NT2/D1 (cell line): Measurements from ENCODE around the gene TSSK2.

Source experiments
- SUZ12 ChIP-seq: IDR thresholded peaks from 2 replicates; pipeline ENCODE4 v1.6.1; 2011; ENCODE audit not compliant: insufficient read length, insufficient read depth; ENCODE audit errors: extremely low read depth
- YY1 ChIP-seq: IDR thresholded peaks from 2 replicates; pipeline ENCODE4 v1.6.1; 2011; ENCODE audit not compliant: insufficient read length, insufficient read depth
- ZNF274 ChIP-seq: IDR thresholded peaks from 2 replicates; pipeline ENCODE4 v1.6.1; 2011; ENCODE audit warnings: mild to moderate bottlenecking, low read depth, low read length

DNA sequence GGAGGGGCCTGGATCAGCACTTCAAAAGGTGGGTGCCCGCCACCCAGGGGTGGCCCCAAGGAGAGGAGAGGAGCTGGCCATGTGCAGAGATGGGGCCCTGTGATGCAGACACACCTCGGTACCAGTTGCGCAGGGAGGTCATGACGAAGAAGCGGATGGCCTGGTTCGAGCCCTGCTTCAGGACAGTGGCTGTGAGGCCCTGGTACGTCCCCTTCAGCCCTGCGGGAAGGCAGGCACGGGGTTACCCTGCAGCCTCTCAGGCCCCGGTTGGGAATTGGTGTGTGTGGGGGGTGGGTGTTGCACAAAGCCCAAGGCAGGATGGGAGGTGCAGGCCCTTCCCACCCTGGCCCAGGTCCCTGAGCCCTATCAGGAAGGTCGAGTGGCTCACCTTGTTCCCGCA is 45.6 kb downstream of the TSSK2 start:
- TF ChIP-seq YY1, result no peak
- no peak for TF ChIP-seq ZNF274
- TF ChIP-seq SUZ12, result no peak
